Sigmoid colon (tissue), 7 donors: ENCODE results near the gene ADSL. TPM values are rescaled to one million over a fixed set of nuclear protein-coding genes. Genes with fewer than 3 reads are reported as not detected.

Source experiments
- DNase-seq: peaks from one replicate; pipeline ENCODE4 v3.0.0-alpha.2; 2019
- H3K27ac ChIP-seq, 4 donors: fragments of 200-600 bp; sonication (generic); one replicate each; pipeline ENCODE4 v1.5.1; 2016 to 2019; ENCODE audit warnings: mild to moderate bottlenecking in 1 of 4
- H3K27me3 ChIP-seq, 3 donors: fragments of 200-600 bp; sonication (generic); one replicate each; pipeline ENCODE4 v1.5.1; 2019; ENCODE audit warnings: mild to moderate bottlenecking in 1 of 3
- H3K36me3 ChIP-seq, 4 donors: fragments of 200-600 bp; sonication (generic); one replicate each; pipeline ENCODE4 v1.5.1; 2016 to 2019
- H3K4me1 ChIP-seq, 4 donors: fragments of 200-600 bp; sonication (generic); one replicate each; pipeline ENCODE4 v1.5.1; 2017 to 2019
- H3K4me3 ChIP-seq, 4 donors: fragments of 200-600 bp; sonication (generic); one replicate each; pipeline ENCODE4 v1.5.1; 2017 to 2019; ENCODE audit warnings: mild to moderate bottlenecking in 2 of 4, moderate library complexity in 1 of 4
- H3K9me3 ChIP-seq, 4 donors: fragments of 200-600 bp in 3 of 4; sonication (generic) in 3 of 4; one replicate each; pipeline versions ENCODE4 v1.5.1 to v1.6.1; 2013 to 2019
- CTCF ChIP-seq, 4 experiments: fragments of 450-650 bp in 3 of 4; fragments of 200-600 bp in 1 of 4; IDR thresholded peaks; one replicate each; pipeline ENCODE4 v1.5.1; 2016 to 2019; ENCODE audit warnings: antibody characterized with exemption in 4 of 4, mild to moderate bottlenecking in 3 of 4, moderate library complexity in 2 of 4
- EP300 ChIP-seq, 4 donors: sonication (generic); formaldehyde crosslinking; IDR thresholded peaks; one replicate each; pipeline ENCODE4 v1.6.1; 2017; ENCODE audit warnings: antibody characterized with exemption in 4 of 4
- POLR2A ChIP-seq, 2 donors: fragments of 450-650 bp; IDR thresholded peaks; one replicate each; pipeline ENCODE4 v1.6.1; 2016; ENCODE audit warnings: antibody characterized with exemption in 2 of 2, mild to moderate bottlenecking in 2 of 2, moderate library complexity in 2 of 2
- POLR2AphosphoS5 ChIP-seq, 4 donors: sonication (generic); formaldehyde crosslinking; IDR thresholded peaks; one replicate each; pipeline ENCODE4 v1.6.1; 2017; ENCODE audit warnings: antibody characterized with exemption in 4 of 4
- WGBS, 2 donors: extraction: QIAGEN DNeasy Blood & Tissue Kit; methylation state at CpG; one replicate each; pipeline ENCODE4 v1.1.7; 2013; 5-methylcytosine and 5-hydroxymethylcytosine counted together
- intact Hi-C: fragments of 100-400 bp; cut with DNase I; formaldehyde crosslinking; loops from one replicate; pipeline ENCODE4 v1.15.1; 2023
- polyA plus RNA-seq, 3 donors: library from polyadenylated mRNA; stranded (reverse); fragments of 200-250 nt; gene quantifications; one replicate each; pipeline ENCODE4 v1.2.3, GENCODE V29; 2013
- total RNA-seq, 4 donors: library from RNA; depleted of rRNA; stranded (reverse); fragments of >200 nt; gene quantifications; one replicate each; pipeline ENCODE4 v1.1.0, GENCODE V29; 2016
- donor health status: healthy with polysubstance abuse.
- donor health status: Bipolar disorder and iron deficiency.
- donor health status: healthy.

ADSL gene
- total RNA-seq: 100 to 1,000 TPM in 2 of 4 donors, 10 to 100 TPM in 2; 86.7 to 469 (median 111) TPM
- 10 to 100 TPM; 34.0 to 55.0 (median 34.8) TPM for polyA plus RNA-seq

DNA sequence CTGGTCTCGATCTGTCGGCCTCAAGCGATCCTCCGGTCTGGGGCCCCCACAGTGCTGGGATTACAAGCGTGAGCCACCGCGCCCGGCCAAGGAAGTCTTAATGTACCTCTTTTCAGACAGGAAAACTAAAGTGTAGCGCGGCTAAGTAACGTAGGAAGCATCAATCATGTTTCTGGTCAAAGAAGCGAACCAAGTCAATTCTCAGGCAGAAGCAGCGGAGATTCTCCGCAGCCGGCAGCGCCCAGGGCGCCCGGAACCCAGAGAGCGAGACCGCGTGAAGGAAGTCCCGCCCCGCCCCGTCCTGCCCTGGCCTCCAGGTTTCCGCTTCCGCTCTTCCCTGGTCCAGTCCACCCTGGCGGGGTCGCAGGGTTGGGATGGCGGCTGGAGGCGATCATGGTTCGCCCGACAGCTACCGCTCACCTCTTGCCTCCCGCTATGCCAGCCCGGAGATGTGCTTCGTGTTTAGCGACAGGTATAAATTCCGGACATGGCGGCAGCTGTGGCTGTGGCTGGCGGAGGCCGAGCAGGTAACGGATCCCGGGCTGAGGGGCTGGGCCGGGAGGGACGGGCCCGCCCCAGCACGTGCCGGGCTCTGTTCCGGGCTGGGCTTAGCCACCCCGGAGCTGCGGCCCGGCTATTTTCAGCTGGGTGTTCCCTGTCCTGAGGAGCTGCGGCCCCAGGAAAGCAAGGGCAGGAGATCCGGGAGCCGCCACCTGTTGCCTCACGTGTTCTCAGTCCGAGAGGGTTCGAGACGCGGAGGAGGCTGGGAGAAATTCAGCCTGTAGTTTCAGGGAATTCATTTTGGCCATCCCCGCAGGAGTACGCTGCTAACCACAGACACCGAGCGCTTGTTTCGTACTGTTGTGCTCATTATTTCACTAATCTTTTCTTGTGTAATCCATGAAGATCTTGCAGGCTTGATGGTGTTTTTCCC is at the start of gene ADSL:
TSS of gene ADSL (plus strand) at position 316 of the 934 bp plus-strand sequence. CDS start at position 375, 59 bp downstream.
- TF ChIP-seq POLR2A (IDR thresholded peaks at IDR 0.05) (peak; percentile 77 to 79), EP300 (IDR thresholded peaks at IDR 0.05) (no peak), CTCF (IDR thresholded peaks at IDR 0.05) (no peak), POLR2AphosphoS5 (IDR thresholded peaks at IDR 0.05) (peak; percentile 86 to 97 (median 93))
- peak within 1 kb of the TSS; percentile 87 to 90 (median 89) for H3K27ac ChIP-seq
- peak; percentile 93 for DNase-seq
- H3K9me3 ChIP-seq: no peaks in the 10 kb centered on the region
- H3K27me3 ChIP-seq: no peaks in the 10 kb centered on the region
- H3K4me3 ChIP-seq: peak within 1 kb of the TSS; percentile 67 to 73 (median 69)
- peaks cover 0 to 24% (median 21%) of the 10 kb centered on the region in 4 donors for H3K4me1 ChIP-seq
- intact Hi-C loops: loop anchor here (1.0 to 2.0 kb wide), 3 partner anchors 170 to 812 kb away; partner anchors contain the start of gene TNRC6B
- 0% methylated on average over 65 of the region's 65 CpGs for WGBS, 2 donors
- peaks cover 0 to 21% (median 16%) of the 10 kb centered on the region in 4 donors for H3K36me3 ChIP-seq

DNA sequence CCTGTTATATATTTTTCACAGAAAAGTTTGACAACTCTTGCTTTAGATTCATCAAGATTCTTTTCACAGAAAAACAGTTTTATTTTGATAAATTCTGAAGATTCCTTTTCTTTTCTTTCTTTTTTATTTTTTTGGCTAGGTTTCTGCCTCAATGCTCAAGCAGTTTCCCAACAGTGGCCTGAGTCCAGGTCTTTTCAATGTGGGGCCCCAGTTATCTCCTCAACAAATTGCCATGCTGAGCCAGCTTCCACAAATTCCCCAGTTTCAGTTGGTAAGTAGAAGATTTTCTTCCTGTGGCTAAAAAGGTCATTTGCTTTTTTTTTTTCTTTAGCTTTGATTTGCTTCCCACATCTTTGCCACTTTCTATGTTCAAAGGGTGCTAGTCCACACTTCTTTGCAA is 46.0 kb upstream of the ADSL start:
- no peak overlapping the region for H3K27ac ChIP-seq
- H3K27me3 ChIP-seq: no peaks in the 10 kb centered on the region
- H3K36me3 ChIP-seq: peaks cover 7 to 65% (median 25%) of the 10 kb centered on the region in 4 donors
- H3K4me1 ChIP-seq: peaks cover 0 to 4% (median 2%) of the 10 kb centered on the region in 4 donors
- H3K4me3 ChIP-seq: no peak overlapping the region
- intact Hi-C loops: no loop called here
- TF ChIP-seq EP300 (IDR thresholded peaks at IDR 0.05): no peak
- TF ChIP-seq POLR2AphosphoS5 (IDR thresholded peaks at IDR 0.05): no peak
- TF ChIP-seq POLR2A (IDR thresholded peaks at IDR 0.05): no peak
- TF ChIP-seq CTCF (IDR thresholded peaks at IDR 0.05): no peak
- no peaks in the 10 kb centered on the region for H3K9me3 ChIP-seq
- DNase-seq: no peak

- no peak overlapping the region for H3K27ac ChIP-seq
- no peak for DNase-seq
- intact Hi-C loops: no loop called here
- peaks cover 7 to 65% (median 25%) of the 10 kb centered on the region in 4 donors for H3K36me3 ChIP-seq
- TF ChIP-seq POLR2A (IDR thresholded peaks at IDR 0.05) (no peak), EP300 (IDR thresholded peaks at IDR 0.05) (no peak), POLR2AphosphoS5 (IDR thresholded peaks at IDR 0.05) (no peak), CTCF (IDR thresholded peaks at IDR 0.05) (no peak)
- no peaks in the 10 kb centered on the region for H3K9me3 ChIP-seq
- no peak overlapping the region for H3K4me3 ChIP-seq
- no peaks in the 10 kb centered on the region for H3K27me3 ChIP-seq
- peaks cover 0 to 5% (median 2%) of the 10 kb centered on the region in 4 donors for H3K4me1 ChIP-seq
- 94 to 96% methylated on average over 11 of the region's 11 CpGs for WGBS, 2 donors
Observed at GRCh38 chr22:40300884-40301672, 45.2 kb upstream of the ADSL start.

- intact Hi-C loops: no loop called here
- TF ChIP-seq EP300 (IDR thresholded peaks at IDR 0.05) (no peak), POLR2AphosphoS5 (IDR thresholded peaks at IDR 0.05) (no peak), CTCF (IDR thresholded peaks at IDR 0.05) (no peak), POLR2A (IDR thresholded peaks at IDR 0.05) (no peak)
- Histone ChIP-seq H3K27me3 (no peaks in the 10 kb centered on the region), H3K4me3 (no peak overlapping the region), H3K9me3 (no peaks in the 10 kb centered on the region), H3K36me3 (peaks cover 7 to 58% (median 22%) of the 10 kb centered on the region in 4 donors), H3K4me1 (peaks cover 0 to 15% (median 10%) of the 10 kb centered on the region in 4 donors), H3K27ac (no peak overlapping the region)
- no peak for DNase-seq
- WGBS, 2 donors: 95 to 96% methylated on average over 11 of the region's 11 CpGs
Observed at GRCh38 chr22:40302149-40302548, 44.2 kb upstream of the ADSL start.
